ENCODE measurements around the gene FYN.

FYN gene

GRCh38 chr6:111725446-111726112 lies 147.7 kb downstream of the FYN start:
- DNase-seq (ENCODE audit: low read depth): no peak

- DNase-seq (ENCODE audit: low read depth): no peak
Observed at GRCh38 chr6:111724505-111724904, 148.7 kb downstream of the FYN start.

GRCh38 chr6:111724039-111724438 lies 149.2 kb downstream of the FYN start:
- no peak for DNase-seq (ENCODE audit: low read depth)

- DNase-seq (ENCODE audit: low read depth): no peak
Observed at GRCh38 chr6:111723412-111723970, 149.8 kb downstream of the FYN start.

- peak; percentile 90 for DNase-seq (ENCODE audit: low read depth)
Observed at GRCh38 chr6:111722179-111722731, 151.0 kb downstream of the FYN start.

GRCh38 chr6:111721753-111722154 lies 151.5 kb downstream of the FYN start:
- peak; percentile 82 for DNase-seq (ENCODE audit: low read depth)

DNA sequence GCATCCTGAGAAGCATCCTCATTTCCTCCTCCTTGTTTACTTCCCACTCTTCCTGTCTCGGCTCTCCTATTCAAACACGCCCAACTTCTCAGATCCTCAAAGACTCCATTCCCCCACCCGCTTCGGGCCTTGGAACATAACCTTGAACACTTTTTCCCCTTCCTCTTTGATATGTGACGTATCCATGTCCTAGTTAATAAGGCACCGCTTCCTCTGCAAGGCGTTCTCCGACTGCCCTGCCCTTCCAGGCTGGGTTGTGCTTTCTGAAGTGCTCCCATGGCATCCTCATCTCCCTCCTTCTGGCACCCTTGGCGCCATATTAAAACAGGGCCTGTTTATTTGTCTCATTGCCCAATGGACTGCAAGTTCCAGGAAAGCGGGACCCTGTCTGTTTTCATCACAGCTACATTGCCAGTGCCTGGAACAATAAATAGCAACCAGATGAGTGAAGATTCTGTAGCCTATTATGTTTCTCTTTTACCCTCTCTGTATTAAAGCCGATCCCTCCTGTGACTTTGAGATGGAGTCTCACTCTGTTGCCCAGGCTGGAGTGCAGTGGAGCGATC lies 152.2 kb downstream of the FYN start:
- no peak for DNase-seq (ENCODE audit: low read depth)

DNA sequence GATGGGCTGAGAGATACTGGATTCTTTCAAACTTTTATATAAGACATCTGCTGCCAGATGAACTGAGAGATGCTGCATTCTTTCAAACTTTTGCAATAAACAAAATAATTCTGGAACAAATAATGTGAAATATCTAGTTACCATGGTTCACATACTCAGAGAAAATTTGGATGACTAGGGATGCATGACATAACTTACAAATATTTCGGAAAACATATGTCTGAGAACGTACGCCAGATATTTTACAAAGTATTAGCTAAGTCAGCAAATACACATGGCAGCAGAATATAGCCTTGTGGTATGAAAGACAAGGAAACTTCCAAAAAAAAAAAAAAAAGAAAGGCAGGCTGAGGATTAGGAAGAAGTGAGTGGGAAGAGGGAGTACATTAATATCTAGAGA lies 154.3 kb downstream of the FYN start:
- DNase-seq (ENCODE audit: low read depth): peak; percentile 49

DNA sequence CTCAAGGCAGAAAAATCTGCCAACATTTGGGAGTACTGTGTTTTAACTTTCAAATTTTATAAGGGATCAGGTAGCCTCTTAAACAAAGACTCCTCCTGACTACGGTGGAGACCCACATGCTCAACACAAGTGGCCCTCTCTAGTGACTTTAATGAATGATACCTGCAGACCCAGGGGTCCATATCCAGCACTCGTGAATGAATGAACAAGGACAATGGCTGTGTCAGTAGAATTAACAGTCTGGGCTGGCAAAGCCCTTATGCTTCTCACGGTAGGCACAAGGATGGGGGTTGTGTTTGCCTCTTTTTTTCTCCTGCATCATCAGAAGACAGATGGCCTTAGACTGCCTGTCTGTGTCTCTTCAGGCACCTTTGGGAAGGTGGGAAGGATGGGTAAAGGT lies 154.9 kb downstream of the FYN start:
- DNase-seq (ENCODE audit: low read depth): no peak

DNA sequence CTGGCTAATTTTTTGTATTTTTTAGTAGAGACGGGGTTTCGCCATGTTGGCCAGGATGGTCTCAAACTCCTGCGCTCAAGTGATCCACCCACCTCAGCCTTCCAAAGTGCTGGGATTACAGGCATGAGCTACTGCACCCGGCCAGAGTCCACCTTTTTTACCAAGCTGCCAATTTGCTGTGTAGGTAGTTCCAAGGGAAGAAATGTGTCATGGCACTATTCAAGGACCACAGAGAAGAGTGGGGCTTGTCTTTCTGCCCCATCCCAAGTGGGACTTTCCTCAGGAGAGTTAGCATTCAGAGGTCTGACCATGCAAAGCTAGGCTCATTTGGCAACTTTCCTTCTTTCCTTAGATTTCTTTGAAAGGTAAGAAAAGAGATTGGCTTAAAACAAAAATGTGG lies 155.6 kb downstream of the FYN start:
- DNase-seq (ENCODE audit: low read depth): no peak

GRCh38 chr6:111716325-111716724 lies 156.9 kb downstream of the FYN start:
- no peak for DNase-seq (ENCODE audit: low read depth)

DNA sequence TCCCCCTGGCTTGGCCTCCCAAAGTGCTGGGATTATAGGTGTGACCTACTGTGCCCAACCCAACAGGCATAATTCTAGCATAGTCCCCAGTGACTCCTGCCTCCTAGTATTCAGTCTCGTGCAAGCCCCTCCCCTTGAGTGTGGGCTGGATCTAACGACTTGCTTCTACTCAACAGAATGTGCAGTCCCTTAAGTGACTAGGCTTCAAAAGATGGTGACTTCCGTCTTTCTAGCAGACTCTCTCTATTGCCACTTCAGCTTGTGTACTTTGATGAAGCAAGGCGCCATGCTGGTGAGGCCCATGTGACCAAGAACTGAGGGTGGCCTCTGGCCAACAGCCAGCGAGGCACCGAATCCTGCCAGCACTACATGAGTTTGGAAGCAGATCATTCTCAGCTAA lies 157.9 kb downstream of the FYN start:
- no peak for DNase-seq (ENCODE audit: low read depth)

- no peak for DNase-seq (ENCODE audit: low read depth)
Observed at GRCh38 chr6:111714416-111715270, 158.6 kb downstream of the FYN start.

GRCh38 chr6:111713811-111714210 lies 159.4 kb downstream of the FYN start:
- no peak for DNase-seq (ENCODE audit: low read depth)

- DNase-seq (ENCODE audit: low read depth): no peak
Observed at GRCh38 chr6:111713236-111713635, 160.0 kb downstream of the FYN start.

GRCh38 chr6:111711984-111712752 lies 161.1 kb downstream of the FYN start:
- DNase-seq (ENCODE audit: low read depth): no peak

DNA sequence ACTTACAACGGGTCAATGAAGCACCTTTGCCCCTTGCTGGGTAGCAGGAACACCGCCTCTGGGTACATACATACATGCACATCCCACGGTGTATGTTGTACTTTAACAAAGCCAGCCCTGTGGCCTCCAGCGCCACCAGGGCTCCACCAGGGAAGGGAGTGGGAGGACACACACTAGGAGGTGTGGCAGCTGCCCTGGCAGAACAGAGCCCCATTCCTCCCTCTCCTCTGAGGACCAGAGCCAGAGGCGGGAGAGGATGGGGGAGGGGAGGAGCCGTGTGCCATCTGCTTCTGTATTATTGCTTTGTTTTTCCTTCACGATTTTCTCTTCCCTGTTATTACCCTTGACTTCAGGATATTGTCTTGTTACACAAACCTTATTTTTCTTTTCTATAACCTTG lies 161.8 kb downstream of the FYN start:
- DNase-seq (ENCODE audit: low read depth): no peak

GRCh38 chr6:111710911-111711310 lies 162.3 kb downstream of the FYN start:
- DNase-seq (ENCODE audit: low read depth): no peak

DNA sequence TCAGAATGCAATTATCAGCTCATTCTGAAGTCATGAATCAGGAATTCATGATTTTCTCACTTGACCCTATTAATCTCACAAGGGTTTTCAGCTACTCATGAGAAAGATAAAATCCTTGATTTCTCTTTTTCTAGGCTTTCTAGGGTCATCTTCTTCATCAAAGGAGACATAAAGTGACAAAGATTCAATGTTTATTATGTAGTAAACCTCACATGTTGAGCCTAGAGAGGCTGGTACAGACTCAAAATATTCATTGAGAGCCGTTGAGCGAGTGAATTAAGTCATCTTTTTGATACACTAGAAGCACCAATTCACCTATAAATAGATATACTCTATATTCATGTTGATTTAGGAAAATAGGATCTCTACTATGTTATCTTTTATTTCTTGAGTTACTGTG lies 162.8 kb downstream of the FYN start:
- DNase-seq (ENCODE audit: low read depth): no peak

GRCh38 chr6:111709615-111710398 lies 163.4 kb downstream of the FYN start:
- DNase-seq (ENCODE audit: low read depth): peak; percentile 67

DNA sequence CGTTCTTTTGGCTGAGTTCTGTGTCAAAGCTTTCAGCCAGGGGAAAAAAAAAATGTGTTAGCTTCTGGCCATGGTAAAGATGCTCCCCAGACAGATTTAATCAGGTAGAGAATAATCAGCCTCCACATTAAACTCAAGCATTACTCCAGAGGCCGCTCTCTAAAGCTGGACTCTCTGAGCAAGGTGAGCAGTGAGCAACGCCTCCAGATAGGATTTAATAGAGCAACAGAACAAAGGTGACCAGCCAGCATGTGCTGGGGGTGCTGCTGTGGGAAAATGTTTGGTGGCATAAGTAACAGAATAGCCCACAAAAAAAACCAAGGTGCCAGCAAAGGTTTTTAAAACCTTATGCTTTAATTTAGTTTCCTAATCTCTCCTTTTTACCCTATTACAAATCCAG lies 164.1 kb downstream of the FYN start:
- no peak for DNase-seq (ENCODE audit: low read depth)
